ENCODE data around the gene C16orf90.

Gene C16orf90

GRCh38 chr16:3468501-3468900 is 26.8 kb downstream of the C16orf90 start:
- Mint-ChIP-seq H3K9me3 (no peaks in the 10 kb centered on the region), H3K27ac (peak overlapping the region; percentile 50), H3K4me1 (ENCODE audit: low read depth) (peaks cover 58% of the 10 kb centered on the region), H3K27me3 (no peaks in the 10 kb centered on the region), H3K4me3 (no peak overlapping the region), H3K36me3 (ENCODE audit: low read depth) (peaks cover 37% of the 10 kb centered on the region)

GRCh38 chr16:3467921-3468320 is 27.4 kb downstream of the C16orf90 start:
- H3K9me3 Mint-ChIP-seq, result no peaks in the 10 kb centered on the region
- peaks cover 33% of the 10 kb centered on the region for H3K36me3 Mint-ChIP-seq (ENCODE audit: low read depth)
- peak overlapping the region; percentile 50 for H3K27ac Mint-ChIP-seq
- peaks cover 59% of the 10 kb centered on the region for H3K4me1 Mint-ChIP-seq (ENCODE audit: low read depth)
- no peak overlapping the region for H3K4me3 Mint-ChIP-seq
- no peaks in the 10 kb centered on the region for H3K27me3 Mint-ChIP-seq

- no peaks in the 10 kb centered on the region for H3K9me3 Mint-ChIP-seq
- H3K27ac Mint-ChIP-seq, result no peak overlapping the region
- no peaks in the 10 kb centered on the region for H3K27me3 Mint-ChIP-seq
- H3K4me1 Mint-ChIP-seq (ENCODE audit: low read depth), result peaks cover 56% of the 10 kb centered on the region
- peaks cover 26% of the 10 kb centered on the region for H3K36me3 Mint-ChIP-seq (ENCODE audit: low read depth)
- no peak overlapping the region for H3K4me3 Mint-ChIP-seq
Measured at GRCh38 chr16:3467182-3467581, 28.1 kb downstream of the C16orf90 start.

- Mint-ChIP-seq H3K9me3 (no peaks in the 10 kb centered on the region), H3K4me1 (ENCODE audit: low read depth) (peaks cover 66% of the 10 kb centered on the region), H3K4me3 (no peak overlapping the region), H3K36me3 (ENCODE audit: low read depth) (peaks cover 22% of the 10 kb centered on the region), H3K27me3 (no peaks in the 10 kb centered on the region), H3K27ac (peak overlapping the region; percentile 31)
Measured at GRCh38 chr16:3465911-3466584, 29.2 kb downstream of the C16orf90 start.

GRCh38 chr16:3465301-3465700 is 30.0 kb downstream of the C16orf90 start:
- Mint-ChIP-seq H3K4me3 (no peak overlapping the region), H3K27me3 (no peaks in the 10 kb centered on the region), H3K36me3 (ENCODE audit: low read depth) (peaks cover 22% of the 10 kb centered on the region), H3K27ac (peak overlapping the region; percentile 31), H3K9me3 (no peaks in the 10 kb centered on the region), H3K4me1 (ENCODE audit: low read depth) (peaks cover 73% of the 10 kb centered on the region)

GRCh38 chr16:3461151-3461550 is 34.1 kb downstream of the C16orf90 start:
- Mint-ChIP-seq H3K9me3 (no peaks in the 10 kb centered on the region), H3K27ac (peak overlapping the region; percentile 38), H3K4me1 (ENCODE audit: low read depth) (peaks cover 82% of the 10 kb centered on the region), H3K4me3 (peak overlapping the region; percentile 35), H3K27me3 (no peaks in the 10 kb centered on the region), H3K36me3 (ENCODE audit: low read depth) (peaks cover 9% of the 10 kb centered on the region)

GRCh38 chr16:3460585-3460984 is 34.7 kb downstream of the C16orf90 start:
- H3K4me1 Mint-ChIP-seq (ENCODE audit: low read depth), result peaks cover 77% of the 10 kb centered on the region
- peaks cover 6% of the 10 kb centered on the region for H3K36me3 Mint-ChIP-seq (ENCODE audit: low read depth)
- H3K4me3 Mint-ChIP-seq, result peak overlapping the region; percentile 35
- no peaks in the 10 kb centered on the region for H3K9me3 Mint-ChIP-seq
- peak overlapping the region; percentile 38 for H3K27ac Mint-ChIP-seq
- H3K27me3 Mint-ChIP-seq, result no peaks in the 10 kb centered on the region

- Mint-ChIP-seq H3K27me3 (no peaks in the 10 kb centered on the region), H3K4me3 (peak overlapping the region; percentile 88), H3K9me3 (no peaks in the 10 kb centered on the region), H3K36me3 (ENCODE audit: low read depth) (peaks cover 3% of the 10 kb centered on the region), H3K27ac (no peak overlapping the region), H3K4me1 (ENCODE audit: low read depth) (peaks cover 73% of the 10 kb centered on the region)
Measured at GRCh38 chr16:3460121-3460520, 35.2 kb downstream of the C16orf90 start.

- no peaks in the 10 kb centered on the region for H3K27me3 Mint-ChIP-seq
- H3K9me3 Mint-ChIP-seq, result no peaks in the 10 kb centered on the region
- H3K4me1 Mint-ChIP-seq (ENCODE audit: low read depth), result peaks cover 70% of the 10 kb centered on the region
- H3K27ac Mint-ChIP-seq, result peak overlapping the region; percentile 57
- H3K4me3 Mint-ChIP-seq, result peak overlapping the region; percentile 88
- peaks cover 3% of the 10 kb centered on the region for H3K36me3 Mint-ChIP-seq (ENCODE audit: low read depth)
Measured at GRCh38 chr16:3459401-3460090, 35.7 kb downstream of the C16orf90 start.

- H3K36me3 Mint-ChIP-seq (ENCODE audit: low read depth), result peaks cover 3% of the 10 kb centered on the region
- H3K4me1 Mint-ChIP-seq (ENCODE audit: low read depth), result peaks cover 63% of the 10 kb centered on the region
- no peaks in the 10 kb centered on the region for H3K9me3 Mint-ChIP-seq
- H3K4me3 Mint-ChIP-seq, result peak overlapping the region; percentile 88
- H3K27ac Mint-ChIP-seq, result peak overlapping the region; percentile 57
- no peaks in the 10 kb centered on the region for H3K27me3 Mint-ChIP-seq
Measured at GRCh38 chr16:3458852-3459361, 36.4 kb downstream of the C16orf90 start.

GRCh38 chr16:3458278-3458851 is 36.9 kb downstream of the C16orf90 start:
- Mint-ChIP-seq H3K36me3 (ENCODE audit: low read depth) (no peaks in the 10 kb centered on the region), H3K4me3 (peak overlapping the region; percentile 88), H3K4me1 (ENCODE audit: low read depth) (peaks cover 58% of the 10 kb centered on the region), H3K27ac (peak overlapping the region; percentile 57), H3K27me3 (no peaks in the 10 kb centered on the region), H3K9me3 (no peaks in the 10 kb centered on the region)

- Mint-ChIP-seq H3K4me3 (peak overlapping the region; percentile 88), H3K27me3 (no peaks in the 10 kb centered on the region), H3K9me3 (no peaks in the 10 kb centered on the region), H3K36me3 (ENCODE audit: low read depth) (no peaks in the 10 kb centered on the region), H3K4me1 (ENCODE audit: low read depth) (peaks cover 53% of the 10 kb centered on the region), H3K27ac (peak overlapping the region; percentile 92)
Measured at GRCh38 chr16:3457434-3458252, 37.6 kb downstream of the C16orf90 start.

GRCh38 chr16:3454631-3455147 is 40.6 kb downstream of the C16orf90 start:
- no peaks in the 10 kb centered on the region for H3K9me3 Mint-ChIP-seq
- no peak overlapping the region for H3K27ac Mint-ChIP-seq
- no peak overlapping the region for H3K4me3 Mint-ChIP-seq
- H3K36me3 Mint-ChIP-seq (ENCODE audit: low read depth), result peaks cover 15% of the 10 kb centered on the region
- H3K4me1 Mint-ChIP-seq (ENCODE audit: low read depth), result peaks cover 26% of the 10 kb centered on the region
- H3K27me3 Mint-ChIP-seq, result no peaks in the 10 kb centered on the region

GRCh38 chr16:3454093-3454492 is 41.2 kb downstream of the C16orf90 start:
- no peaks in the 10 kb centered on the region for H3K9me3 Mint-ChIP-seq
- H3K4me3 Mint-ChIP-seq, result no peak overlapping the region
- H3K27ac Mint-ChIP-seq, result no peak overlapping the region
- H3K4me1 Mint-ChIP-seq (ENCODE audit: low read depth), result peaks cover 20% of the 10 kb centered on the region
- H3K36me3 Mint-ChIP-seq (ENCODE audit: low read depth), result peaks cover 16% of the 10 kb centered on the region
- H3K27me3 Mint-ChIP-seq, result no peaks in the 10 kb centered on the region

Data from stimulated activated naive CD8-positive, alpha-beta T cell treated with anti-CD3 and anti-CD28 coated beads, Interleukin-15, Interleukin-2, amounts not matched to agents 100 ng/mL and 50 ng/mL, for 24 hours (primary cell).